PFSK-1 (cell line): Measurements from ENCODE around the gene CNNM4.

Experiments
- POLR2AphosphoS5 ChIP-seq: IDR thresholded peaks from 2 replicates; pipeline ENCODE4 v1.6.1; 2012; ENCODE audit warnings: low read depth, mild to moderate bottlenecking, control low read depth, low read length, moderate library complexity
- REST ChIP-seq, 2 experiments: IDR thresholded peaks; 2 replicates each; pipeline versions ENCODE4 v1.6.1 to v1.8.0; 2011 to 2012; ENCODE audit warnings: low read depth in 2 of 2, low read length in 2 of 2, control low read depth in 1 of 2, inconsistent platforms in 1 of 2, mild to moderate bottlenecking in 1 of 2, moderate library complexity in 1 of 2; ENCODE audit not compliant: insufficient read depth in 1 of 2

- TF ChIP-seq POLR2AphosphoS5: no peak
- no peak for TF ChIP-seq REST (IDR thresholded peaks at IDR 0.05; ENCODE audit: insufficient read depth in 1 of 2, low read depth in 2 of 2, low read length in 2 of 2)
Observed at GRCh38 chr2:96797066-96797625, 36.4 kb downstream of the CNNM4 start.
